Measurements from ENCODE around the gene WNT9B. TPM values are rescaled to one million over a fixed set of nuclear protein-coding genes. Genes with fewer than 3 reads are reported as not detected.
"Not testable (repeated sequence)": the region's sequence is repeated elsewhere in the genome, so short reads cannot be mapped to it uniquely, and the experiment has no call there.

Gene WNT9B
- total RNA-seq, 1 experiment from 2014 or later = not detected

DNA sequence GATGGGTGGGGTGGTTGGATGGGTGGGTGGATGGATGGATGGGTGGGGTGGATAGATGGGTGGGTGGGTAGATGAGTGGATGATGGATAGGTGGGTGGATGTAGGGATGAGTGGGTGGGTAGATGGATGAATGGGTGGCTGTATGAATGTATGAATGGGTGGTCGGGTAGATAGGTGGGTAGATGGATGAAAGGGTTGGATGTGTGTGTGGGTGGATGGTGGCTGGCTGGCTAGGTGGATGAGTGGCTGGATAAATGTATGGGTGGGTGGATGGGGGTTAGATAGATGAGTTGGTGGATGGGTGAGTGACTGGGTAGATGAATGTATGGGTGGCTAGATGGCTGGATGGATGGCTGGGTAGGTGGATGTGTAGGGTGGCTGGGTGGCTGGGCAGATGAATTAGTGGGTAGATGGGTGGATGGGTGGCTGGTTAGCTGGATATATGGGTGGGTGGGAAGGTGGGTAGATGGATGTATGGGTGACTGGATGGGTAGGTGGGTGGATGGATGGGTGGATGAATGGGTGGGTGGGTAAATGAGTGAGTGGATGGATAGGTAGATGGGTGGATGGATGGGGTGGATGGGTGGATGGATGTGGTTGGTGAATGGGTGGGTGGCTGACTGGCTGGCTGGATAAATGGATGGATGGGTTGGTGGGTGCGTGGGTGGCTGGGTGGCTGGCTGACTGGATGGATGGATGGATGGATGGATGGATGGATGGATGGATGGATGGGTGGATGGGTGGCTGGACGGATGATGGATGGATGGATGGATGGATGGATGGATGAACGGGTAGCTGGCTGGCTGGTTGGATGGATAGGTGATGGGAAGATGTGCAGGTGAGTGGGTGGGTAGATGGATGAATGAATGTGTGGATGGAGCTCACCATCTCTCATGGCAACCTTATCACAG lies 52.6 kb downstream of the WNT9B start:
- DNase-seq (ENCODE audit: extremely low read depth, low read depth) = no peak

GRCh38 chr17:46908068-46908737 lies 56.8 kb downstream of the WNT9B start:
- DNase-seq (ENCODE audit: extremely low read depth, low read depth) = no peak

- DNase-seq (ENCODE audit: extremely low read depth, low read depth) = no peak
These were observed 59.0 kb downstream of the WNT9B start for GRCh38 chr17:46910179-46910927.

- no peak for DNase-seq (ENCODE audit: extremely low read depth, low read depth)
These were observed 59.9 kb downstream of the WNT9B start for GRCh38 chr17:46911311-46911710.

DNA sequence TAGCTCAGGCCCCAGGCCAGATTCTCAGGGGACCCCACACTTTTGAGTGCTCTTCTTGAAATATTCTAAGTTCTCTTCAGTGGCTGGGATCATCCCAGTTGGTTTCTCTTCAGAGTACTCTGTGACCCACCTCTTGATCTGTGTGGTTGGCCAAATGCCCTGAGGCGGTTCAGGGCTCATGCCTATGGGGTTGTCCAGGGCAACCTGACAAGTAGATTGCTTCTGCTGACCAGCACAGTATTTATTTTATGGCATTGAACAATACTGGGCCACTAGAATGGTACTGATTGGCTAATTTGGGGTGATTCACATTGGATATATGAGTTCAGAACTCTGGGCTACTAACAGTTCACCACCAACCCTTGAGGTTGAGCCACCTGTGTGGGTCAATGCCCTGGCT lies 64.2 kb downstream of the WNT9B start:
- no peak for DNase-seq (ENCODE audit: extremely low read depth, low read depth)

DNA sequence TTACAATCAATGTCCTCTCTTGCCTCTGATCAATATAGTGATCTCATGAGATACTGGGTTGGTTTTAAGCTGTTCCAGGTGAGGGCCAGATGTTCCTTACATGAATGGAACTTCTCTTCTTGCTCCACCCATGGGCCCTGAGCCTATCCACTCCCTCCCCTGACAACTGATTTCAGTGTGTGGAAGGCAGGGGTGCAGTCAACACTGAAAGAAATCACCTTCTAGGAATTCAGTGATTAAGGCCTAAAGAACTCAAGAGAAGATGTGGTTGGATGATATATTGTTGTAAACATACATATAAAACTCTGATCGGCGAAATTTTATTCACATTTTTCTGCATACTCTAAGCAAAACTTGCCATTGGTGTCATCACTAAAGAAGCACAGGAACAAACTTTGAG lies 64.8 kb downstream of the WNT9B start:
- DNase-seq (ENCODE audit: extremely low read depth, low read depth) = no peak

GRCh38 chr17:46916623-46917022 lies 65.2 kb downstream of the WNT9B start:
- DNase-seq (ENCODE audit: extremely low read depth, low read depth) = no peak

- DNase-seq (ENCODE audit: extremely low read depth, low read depth) = no peak
These were observed 65.7 kb downstream of the WNT9B start for GRCh38 chr17:46917041-46917440.

DNA sequence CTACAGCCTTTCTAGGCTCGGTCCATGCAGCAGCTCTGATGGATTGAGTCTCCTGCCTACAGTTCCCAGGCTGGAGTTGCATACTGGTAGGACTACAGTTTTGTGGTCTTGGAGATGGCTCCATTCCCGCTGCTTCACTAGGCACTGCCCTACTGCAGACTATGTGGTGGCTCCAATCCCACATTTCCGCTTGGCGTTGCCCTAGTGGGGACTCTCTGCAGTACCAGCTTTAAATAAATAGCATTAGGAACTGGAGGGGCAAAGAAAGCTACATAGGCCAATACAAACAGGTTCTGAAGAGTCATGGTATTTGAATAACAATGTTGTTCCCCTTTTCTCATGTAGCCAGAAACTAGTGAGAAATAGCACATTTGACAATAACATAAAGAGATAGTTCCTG lies 66.1 kb downstream of the WNT9B start:
- DNase-seq (ENCODE audit: extremely low read depth, low read depth) = no peak

- DNase-seq (ENCODE audit: extremely low read depth, low read depth) = not testable (repeated sequence)
These were observed 70.6 kb downstream of the WNT9B start for GRCh38 chr17:46921962-46922361.

GRCh38 chr17:46922487-46922803 lies 71.1 kb downstream of the WNT9B start:
- no peak for DNase-seq (ENCODE audit: extremely low read depth, low read depth)

- peak; percentile 84 for DNase-seq (ENCODE audit: extremely low read depth, low read depth)
These were observed 71.6 kb downstream of the WNT9B start, which contains the start of gene GOSR2 for GRCh38 chr17:46922804-46923635. Gene GOSR2, plus strand, starts transcription at chr17:46923160. Its CDS starts 33 bp downstream, at chr17:46923193.

GRCh38 chr17:46925185-46925868 lies 73.9 kb downstream of the WNT9B start:
- no peak for DNase-seq (ENCODE audit: extremely low read depth, low read depth)

GRCh38 chr17:46928467-46929261 lies 77.3 kb downstream of the WNT9B start:
- DNase-seq (ENCODE audit: extremely low read depth, low read depth) = no peak

DNA sequence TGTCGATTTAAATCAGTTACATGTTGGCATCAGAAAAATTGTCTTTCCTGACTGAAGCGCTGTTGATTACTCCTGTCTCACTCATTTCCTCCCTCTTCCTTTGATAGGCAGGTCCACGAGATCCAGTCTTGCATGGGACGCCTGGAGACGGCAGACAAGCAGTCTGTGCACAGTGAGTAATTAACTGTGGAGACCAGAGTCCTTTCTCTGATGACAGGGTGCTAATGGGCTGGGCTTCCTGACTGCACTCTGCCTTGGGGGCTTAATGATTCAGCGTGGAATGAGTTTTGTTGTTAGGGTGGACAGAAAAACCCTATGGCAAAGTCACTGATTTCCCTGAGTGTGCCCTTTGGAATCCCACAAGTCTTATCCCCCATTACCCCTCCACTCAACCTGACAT lies 78.0 kb downstream of the WNT9B start:
- no peak for DNase-seq (ENCODE audit: extremely low read depth, low read depth)

- DNase-seq (ENCODE audit: extremely low read depth, low read depth) = no peak
These were observed 78.7 kb downstream of the WNT9B start for GRCh38 chr17:46930051-46930450.

DNA sequence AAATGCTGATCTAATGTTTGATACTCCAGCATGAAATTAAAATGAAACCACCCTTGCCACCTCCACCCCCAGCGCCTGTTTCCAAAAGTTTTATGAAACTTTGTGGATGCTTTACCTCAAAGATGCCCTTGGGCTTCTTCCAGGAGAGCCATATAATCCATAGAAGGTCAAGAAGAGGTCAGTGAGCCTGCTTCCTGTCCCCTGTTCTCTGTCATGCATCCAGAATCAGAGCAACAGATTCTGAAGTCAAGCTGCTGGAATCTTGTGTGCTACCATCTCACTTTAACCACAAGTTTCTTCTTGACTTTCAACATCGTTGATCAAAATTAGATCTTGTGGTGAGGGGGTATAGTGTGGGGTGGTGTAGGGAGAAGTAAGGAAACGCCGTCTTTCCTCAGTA lies 80.2 kb downstream of the WNT9B start:
- no peak for DNase-seq (ENCODE audit: extremely low read depth, low read depth)

GRCh38 chr17:46935658-46936266 lies 84.4 kb downstream of the WNT9B start:
- DNase-seq (ENCODE audit: extremely low read depth, low read depth) = peak; percentile 81
